Measurements from ENCODE around the gene PDE6B.

- TF ChIP-seq CTCF (IDR thresholded peaks at IDR 0.05): no peak
- TF ChIP-seq POLR2A (IDR thresholded peaks at IDR 0.05): no peak
These were observed 21.2 kb upstream of the PDE6B start for GRCh38 chr4:604131-604530.
